Kidney (tissue), 14 donors: Measurements from ENCODE around the gene KRT27. TPM values are rescaled to one million over a fixed set of nuclear protein-coding genes. Genes with fewer than 3 reads are reported as not detected.

Experiments
- DNase-seq, 5 donors: peaks; one replicate each; pipeline ENCODE4 v3.0.0-alpha.2; 2013 to 2020
- FAIRE-seq: peaks from 2 replicates; lab custom pipeline; 2012; peaks lifted over from hg19 to GRCh38; lab: Jason Lieb, UNC
- H3K27ac ChIP-seq, 2 donors: one replicate each; pipeline ENCODE4 v1.7.0; 2013; ENCODE audit warnings: low read depth in 2 of 2, low read length in 2 of 2, inconsistent platforms in 1 of 2
- H3K27me3 ChIP-seq: one replicate; pipeline ENCODE4 v1.7.1; 2013; ENCODE audit warnings: low read length, inconsistent platforms; ENCODE audit not compliant: control insufficient read depth, insufficient read depth
- H3K36me3 ChIP-seq, 3 donors: one replicate each; pipeline versions ENCODE4 v1.7.0 to v1.7.1; 2013; ENCODE audit warnings: low read length in 3 of 3, control low read depth in 1 of 3, inconsistent platforms in 1 of 3; ENCODE audit not compliant: insufficient read depth in 3 of 3, control insufficient read depth in 2 of 3
- H3K4me1 ChIP-seq, 3 donors: one replicate each; pipeline versions ENCODE4 v1.7.0 to v1.7.1; 2013; ENCODE audit warnings: low read length in 3 of 3, inconsistent platforms in 1 of 3, low read depth in 1 of 3; ENCODE audit not compliant: control insufficient read depth in 2 of 3, insufficient read depth in 2 of 3
- H3K4me3 ChIP-seq, 3 donors: one replicate each; pipeline versions ENCODE4 v1.7.0 to v1.8.1; 2013; ENCODE audit warnings: low read length in 3 of 3, control low read depth in 1 of 3, inconsistent platforms in 1 of 3
- H3K9ac ChIP-seq, 3 donors: one replicate each; pipeline versions ENCODE4 v1.7.0 to v1.7.1; 2013; ENCODE audit warnings: low read length in 3 of 3, control low read depth in 1 of 3, inconsistent platforms in 1 of 3
- H3K9me3 ChIP-seq, 3 donors: one replicate each; pipeline versions ENCODE4 v1.7.0 to v1.7.1; 2013; ENCODE audit warnings: low read length in 3 of 3, control low read depth in 1 of 3, inconsistent platforms in 1 of 3; ENCODE audit not compliant: control insufficient read depth in 2 of 3, insufficient read depth in 1 of 3
- CTCF ChIP-seq: IDR thresholded peaks from 3 replicates; pipeline ENCODE4 v1.5.1; 2012; ENCODE audit warnings: mild to moderate bottlenecking, moderate library complexity, borderline replicate concordance; ENCODE audit not compliant: insufficient read depth; ENCODE audit errors: extremely low read depth
- intact Hi-C: fragments of 100-400 bp; cut with DNase I; formaldehyde crosslinking; loops from one replicate; pipeline ENCODE4 v1.11.1; 2022
- polyA plus RNA-seq: library from polyadenylated mRNA; stranded (reverse); fragments of 350-450 nt; fragmentation: Illumina TruSeq; extraction: RNeasy Lipid Tissue Mini Kit (QIAGEN cat#74804); gene quantifications from one replicate; pipeline ENCODE4 v1.2.3, GENCODE V29; 2014; ENCODE audit warnings: low read depth, low replicate concordance; ENCODE audit not compliant: insufficient read depth
- total RNA-seq: library from RNA; stranded (reverse); fragmentation: NEBNext Ultra II Directional; extraction: Animal tissue kit (Norgen Biotek cat#: 25700); gene quantifications from one replicate; pipeline ENCODE4 v1.2.1, GENCODE V29; 2021
- donor health status: control.
- donor health status: control.
- donor health status: control.
- donor health status: control.
- donor health status: control.
- donor health status: DM: yes; HTN: yes; CAD: no.
- donor health status: Normal renal cell carcinoma (clear cell type).

The KRT27 gene
- total and polyA plus RNA-seq, 2 donors from 2014 or later, result not detected

- intact Hi-C loops, result no loop called here
- FAIRE-seq, result no peak
- H3K27me3 ChIP-seq, result no peaks in the 10 kb centered on the region
- no peak overlapping the region for H3K9ac ChIP-seq
- no peaks in the 10 kb centered on the region for H3K4me1 ChIP-seq
- H3K27ac ChIP-seq, result no peak overlapping the region
- no peak overlapping the region for H3K4me3 ChIP-seq
- H3K9me3 ChIP-seq, result no peaks in the 10 kb centered on the region
- DNase-seq, result no peak
- TF ChIP-seq CTCF, result no peak
- H3K36me3 ChIP-seq, result no peaks in the 10 kb centered on the region
These were observed 4.9 kb downstream of the KRT27 start for GRCh38 chr17:40777459-40777858.

GRCh38 chr17:40775945-40776344 is 6.4 kb downstream of the KRT27 start:
- DNase-seq, result peak in 2 of 5 donors; percentile 43 to 51
- H3K4me1 ChIP-seq, result no peaks in the 10 kb centered on the region
- TF ChIP-seq CTCF, result no peak

GRCh38 chr17:40772101-40772500 is 10.2 kb downstream of the KRT27 start, which contains the start of gene KRT26:
KRT26 (minus strand) TSS chr17:40772201; CDS start chr17:40772113, 88 bp downstream.
- no peaks in the 10 kb centered on the region for H3K36me3 ChIP-seq
- H3K4me3 ChIP-seq, result no peak within 1 kb of the TSS
- no peaks in the 10 kb centered on the region for H3K4me1 ChIP-seq
- no peak within 1 kb of the TSS for H3K27ac ChIP-seq
- no peaks in the 10 kb centered on the region for H3K9me3 ChIP-seq
- no peak for FAIRE-seq
- no peaks in the 10 kb centered on the region for H3K27me3 ChIP-seq
- no peak within 1 kb of the TSS for H3K9ac ChIP-seq
- intact Hi-C loops, result no loop called here
- no peak for TF ChIP-seq CTCF
- no peak for DNase-seq

More at GRCh38 chr17:40775945-40776344, 6.4 kb downstream of the KRT27 start:
- no peak overlapping the region for H3K4me3 ChIP-seq
- no peak overlapping the region for H3K9ac ChIP-seq
- FAIRE-seq, result no peak
- intact Hi-C loops, result no loop called here
- no peaks in the 10 kb centered on the region for H3K36me3 ChIP-seq
- H3K27me3 ChIP-seq, result no peaks in the 10 kb centered on the region
- H3K27ac ChIP-seq, result no peak overlapping the region
- H3K9me3 ChIP-seq, result no peaks in the 10 kb centered on the region

- no peak for TF ChIP-seq CTCF
- FAIRE-seq, result no peak
These were observed 16.7 kb downstream of the KRT27 start for GRCh38 chr17:40765657-40766056.

More at GRCh38 chr17:40765657-40766056, 16.7 kb downstream of the KRT27 start:
- H3K4me3 ChIP-seq, result no peak overlapping the region
- H3K9ac ChIP-seq, result no peak overlapping the region
- no peaks in the 10 kb centered on the region for H3K4me1 ChIP-seq
- intact Hi-C loops, result no loop called here
- DNase-seq, result no peak
- H3K36me3 ChIP-seq, result no peaks in the 10 kb centered on the region
- H3K9me3 ChIP-seq, result peaks cover 0 to 15% (median 2%) of the 10 kb centered on the region in 3 donors
- no peaks in the 10 kb centered on the region for H3K27me3 ChIP-seq
- no peak overlapping the region for H3K27ac ChIP-seq
